ENCODE data around the gene HTRA1.
A peak's percentile ranks its signal among the peaks of the same experiment; 100 is the strongest.

The HTRA1 gene

GRCh38 chr10:122422266-122422989, 38.9 kb upstream of the HTRA1 start:
- H4K20me1 ChIP-seq: peaks cover 0 to 3% (median 0%) of the 10 kb centered on the region in 11 experiments; a peak in 1 of 22 replicates
- H3K4me3 ChIP-seq: no peak overlapping the region
- peaks cover 0 to 15% (median 0%) of the 10 kb centered on the region in 11 experiments; a peak in 3 of 22 replicates for H3K36me3 ChIP-seq
- peaks cover 0 to 14% (median 0%) of the 10 kb centered on the region in 11 experiments; a peak in 5 of 22 replicates for H3K27me3 ChIP-seq
- H3K9me3 ChIP-seq (replicated peaks in 1 of 11): no peaks in the 10 kb centered on the region
- no peak overlapping the region for H3K9ac ChIP-seq
- H3K4me1 ChIP-seq: peaks cover 3 to 20% (median 14%) of the 10 kb centered on the region in 10 experiments; a peak in 19 of 20 replicates
- no peak for TF ChIP-seq Cebpa-rat (IDR thresholded peaks at IDR 0.05)
- no peak overlapping the region for H3K4me2 ChIP-seq
- no peak overlapping the region for H3K27ac ChIP-seq

GRCh38 chr10:122424059-122424458, 37.3 kb upstream of the HTRA1 start:
- Histone ChIP-seq H3K4me3 (no peak overlapping the region), H3K36me3 (peaks cover 0 to 14% (median 0%) of the 10 kb centered on the region in 11 experiments; a peak in 3 of 22 replicates), H3K4me2 (no peak overlapping the region), H3K27ac (no peak overlapping the region), H3K4me1 (peaks cover 0 to 21% (median 7%) of the 10 kb centered on the region in 10 experiments; a peak in 11 of 20 replicates), H3K9ac (no peak overlapping the region), H3K9me3 (replicated peaks in 1 of 11) (no peaks in the 10 kb centered on the region), H3K27me3 (peaks cover 0 to 5% (median 0%) of the 10 kb centered on the region in 11 experiments; a peak in 5 of 22 replicates), H4K20me1 (no peaks in the 10 kb centered on the region; a peak in 1 of 22 replicates)
- TF ChIP-seq Cebpa-rat (IDR thresholded peaks at IDR 0.05): no peak

GRCh38 chr10:122426829-122427228, 34.5 kb upstream of the HTRA1 start:
- peaks cover 0 to 28% (median 10%) of the 10 kb centered on the region in 10 experiments; a peak in 10 of 20 replicates for H3K4me1 ChIP-seq
- no peaks in the 10 kb centered on the region for H3K27me3 ChIP-seq
- no peak overlapping the region for H3K9ac ChIP-seq
- H4K20me1 ChIP-seq: no peaks in the 10 kb centered on the region
- peaks cover 0 to 20% (median 0%) of the 10 kb centered on the region in 11 experiments; a peak in 8 of 22 replicates for H3K36me3 ChIP-seq
- no peak overlapping the region for H3K27ac ChIP-seq
- peak overlapping the region in 2 of 11 experiments; percentile 3 to 8; a peak in 3 of 22 replicates for H3K4me2 ChIP-seq
- no peaks in the 10 kb centered on the region for H3K9me3 ChIP-seq (replicated peaks in 1 of 11)
- no peak overlapping the region for H3K4me3 ChIP-seq
- no peak for TF ChIP-seq Cebpa-rat (IDR thresholded peaks at IDR 0.05)

GRCh38 chr10:122427280-122427679, 34.1 kb upstream of the HTRA1 start:
- no peaks in the 10 kb centered on the region for H3K9me3 ChIP-seq (replicated peaks in 1 of 11)

GRCh38 chr10:122435212-122435827, 26.0 kb upstream of the HTRA1 start:
- H3K27me3 ChIP-seq: no peaks in the 10 kb centered on the region
- no peak overlapping the region for H3K4me3 ChIP-seq
- H3K9ac ChIP-seq: no peak overlapping the region
- H3K4me1 ChIP-seq: no peaks in the 10 kb centered on the region
- peaks cover 8 to 17% (median 12%) of the 10 kb centered on the region in 11 experiments; a peak in 20 of 22 replicates for H3K9me3 ChIP-seq (replicated peaks in 1 of 11)
- H3K27ac ChIP-seq: no peak overlapping the region
- no peak overlapping the region for H3K4me2 ChIP-seq
- H4K20me1 ChIP-seq: no peaks in the 10 kb centered on the region
- no peak for TF ChIP-seq Cebpa-rat (IDR thresholded peaks at IDR 0.05)
- H3K36me3 ChIP-seq: no peaks in the 10 kb centered on the region

More at GRCh38 chr10:122427280-122427679, 34.1 kb upstream of the HTRA1 start:
- TF ChIP-seq Cebpa-rat (IDR thresholded peaks at IDR 0.05): no peak
- Histone ChIP-seq H3K9ac (no peak overlapping the region), H3K4me3 (no peak overlapping the region), H3K36me3 (peaks cover 0 to 20% (median 0%) of the 10 kb centered on the region in 11 experiments; a peak in 8 of 22 replicates), H3K27ac (no peak overlapping the region), H3K4me1 (peaks cover 0 to 28% (median 9%) of the 10 kb centered on the region in 10 experiments; a peak in 10 of 20 replicates), H3K4me2 (peak overlapping the region in 2 of 11 experiments; percentile 3 to 8; a peak in 3 of 22 replicates), H4K20me1 (no peaks in the 10 kb centered on the region), H3K27me3 (no peaks in the 10 kb centered on the region)

GRCh38 chr10:122441961-122442360, 19.4 kb upstream of the HTRA1 start:
- Histone ChIP-seq H3K9me3 (replicated peaks in 1 of 11) (peaks cover 8 to 23% (median 14%) of the 10 kb centered on the region in 11 experiments; a peak in 20 of 22 replicates), H3K4me2 (no peak overlapping the region), H3K27me3 (no peaks in the 10 kb centered on the region), H3K27ac (no peak overlapping the region), H3K4me3 (no peak overlapping the region), H3K4me1 (peaks cover 0 to 10% (median 7%) of the 10 kb centered on the region in 10 experiments; a peak in 15 of 20 replicates), H3K36me3 (no peaks in the 10 kb centered on the region), H3K9ac (no peak overlapping the region), H4K20me1 (no peaks in the 10 kb centered on the region)
- no peak for TF ChIP-seq Cebpa-rat (IDR thresholded peaks at IDR 0.05)

GRCh38 chr10:122445469-122445868, 15.9 kb upstream of the HTRA1 start:
- no peaks in the 10 kb centered on the region for H3K36me3 ChIP-seq
- peaks cover 0 to 10% (median 7%) of the 10 kb centered on the region in 10 experiments; a peak in 15 of 20 replicates for H3K4me1 ChIP-seq
- no peak overlapping the region for H3K27ac ChIP-seq
- H3K4me2 ChIP-seq: peak overlapping the region in 6 of 11 experiments; percentile 11 to 62 (median 36); a peak in 5 of 22 replicates
- H3K4me3 ChIP-seq: no peak overlapping the region
- no peak for TF ChIP-seq Cebpa-rat (IDR thresholded peaks at IDR 0.05)
- H4K20me1 ChIP-seq: no peaks in the 10 kb centered on the region
- no peak overlapping the region for H3K9ac ChIP-seq
- H3K27me3 ChIP-seq: no peaks in the 10 kb centered on the region
- peaks cover 0 to 5% (median under 1%) of the 10 kb centered on the region in 11 experiments; a peak in 10 of 22 replicates for H3K9me3 ChIP-seq (replicated peaks in 1 of 11)

GRCh38 chr10:122445904-122446303, 15.4 kb upstream of the HTRA1 start:
- Histone ChIP-seq H4K20me1 (no peaks in the 10 kb centered on the region), H3K36me3 (no peaks in the 10 kb centered on the region), H3K4me1 (peaks cover 0 to 10% (median 7%) of the 10 kb centered on the region in 10 experiments; a peak in 15 of 20 replicates), H3K27ac (no peak overlapping the region), H3K9me3 (replicated peaks in 1 of 11) (peaks cover 0 to under 1% (median 0%) of the 10 kb centered on the region in 11 experiments; a peak in 1 of 22 replicates), H3K4me3 (no peak overlapping the region), H3K9ac (no peak overlapping the region), H3K27me3 (no peaks in the 10 kb centered on the region), H3K4me2 (peak overlapping the region in 8 of 11 experiments; percentile 0 to 62 (median 36); a peak in 10 of 22 replicates)
- no peak for TF ChIP-seq Cebpa-rat (IDR thresholded peaks at IDR 0.05)
